ENCODE measurements around the gene EGFL8.
"Not testable (repeated sequence)": the region's sequence is repeated elsewhere in the genome, so short reads cannot be mapped to it uniquely, and the experiment has no call there.

Gene EGFL8

DNA sequence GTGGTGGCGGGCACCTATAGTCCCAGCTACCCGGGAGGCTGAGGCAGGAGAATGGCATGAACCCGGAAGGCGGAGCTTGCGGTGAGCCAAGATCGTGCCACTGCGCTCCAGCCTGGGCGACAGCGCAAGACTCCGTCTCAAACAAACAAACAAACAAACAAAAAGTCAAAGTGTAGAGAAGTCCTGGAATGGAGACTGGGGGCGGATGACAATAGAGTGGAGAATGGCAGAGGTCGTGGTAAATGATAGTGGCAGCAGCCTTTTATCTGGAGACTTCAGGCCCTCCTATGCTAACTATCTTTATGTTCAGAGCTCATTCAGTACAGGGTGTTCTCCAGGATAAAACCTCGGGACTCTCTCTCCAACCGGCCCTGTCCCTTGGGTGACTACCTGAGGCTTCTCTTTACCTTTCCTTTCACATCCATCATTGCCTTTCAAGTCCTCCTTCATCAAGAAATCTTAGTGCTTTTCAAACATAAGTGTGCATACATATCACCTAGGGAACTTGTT is 32.9 kb upstream of the EGFL8 start:
- TF ChIP-seq, protein P1, sequence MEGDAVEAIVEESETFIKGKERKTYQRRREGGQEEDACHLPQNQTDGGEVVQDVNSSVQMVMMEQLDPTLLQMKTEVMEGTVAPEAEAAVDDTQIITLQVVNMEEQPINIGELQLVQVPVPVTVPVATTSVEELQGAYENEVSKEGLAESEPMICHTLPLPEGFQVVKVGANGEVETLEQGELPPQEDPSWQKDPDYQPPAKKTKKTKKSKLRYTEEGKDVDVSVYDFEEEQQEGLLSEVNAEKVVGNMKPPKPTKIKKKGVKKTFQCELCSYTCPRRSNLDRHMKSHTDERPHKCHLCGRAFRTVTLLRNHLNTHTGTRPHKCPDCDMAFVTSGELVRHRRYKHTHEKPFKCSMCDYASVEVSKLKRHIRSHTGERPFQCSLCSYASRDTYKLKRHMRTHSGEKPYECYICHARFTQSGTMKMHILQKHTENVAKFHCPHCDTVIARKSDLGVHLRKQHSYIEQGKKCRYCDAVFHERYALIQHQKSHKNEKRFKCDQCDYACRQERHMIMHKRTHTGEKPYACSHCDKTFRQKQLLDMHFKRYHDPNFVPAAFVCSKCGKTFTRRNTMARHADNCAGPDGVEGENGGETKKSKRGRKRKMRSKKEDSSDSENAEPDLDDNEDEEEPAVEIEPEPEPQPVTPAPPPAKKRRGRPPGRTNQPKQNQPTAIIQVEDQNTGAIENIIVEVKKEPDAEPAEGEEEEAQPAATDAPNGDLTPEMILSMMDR (IDR thresholded peaks at IDR 0.05; ENCODE audit: low read depth, low read length): no peak
- no peak for DNase-seq (ENCODE audit: extremely low read depth, low read depth)

DNA sequence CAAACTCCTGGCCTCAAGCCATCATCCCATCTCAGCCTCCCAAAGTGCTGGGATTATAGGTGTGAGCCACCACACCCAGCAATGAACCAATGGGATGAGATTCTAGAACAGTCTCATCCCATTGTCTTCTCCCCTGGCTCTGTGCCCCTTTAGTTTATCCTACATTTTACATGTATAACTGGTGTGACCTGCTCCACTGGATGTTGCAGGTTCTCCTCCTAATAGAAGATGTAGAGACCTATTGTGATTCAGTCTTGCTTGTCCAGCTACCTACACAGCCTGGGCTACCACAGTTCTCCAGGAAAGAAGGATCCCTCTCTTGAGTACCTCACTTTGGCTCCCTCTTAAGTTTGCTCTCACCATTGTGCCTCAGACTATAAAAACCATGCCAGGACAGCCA is 32.3 kb upstream of the EGFL8 start:
- DNase-seq (ENCODE audit: extremely low read depth, low read depth): no peak
- TF ChIP-seq, protein P1 (IDR thresholded peaks at IDR 0.05; ENCODE audit: low read depth, low read length): no peak

DNA sequence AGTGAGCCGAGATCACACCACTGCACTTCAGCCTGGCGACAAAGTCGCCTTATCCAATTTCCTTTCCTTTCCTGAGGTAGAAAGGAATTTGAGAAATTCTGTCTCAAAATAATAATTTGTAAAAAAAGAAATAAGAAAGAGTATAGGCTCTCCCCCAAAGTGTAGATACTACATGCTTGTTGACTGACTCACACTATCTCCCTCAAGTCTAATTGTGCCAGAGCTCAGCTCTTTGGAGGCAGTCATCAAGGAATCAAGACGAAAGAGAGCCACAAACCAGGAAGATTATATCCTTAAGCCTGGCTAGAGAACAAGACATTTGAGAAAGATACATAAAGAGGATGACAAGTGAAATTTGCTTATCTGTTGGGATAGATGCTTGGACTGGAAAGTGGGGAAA is 30.6 kb upstream of the EGFL8 start:
- TF ChIP-seq, protein P1 (IDR thresholded peaks at IDR 0.05; ENCODE audit: low read depth, low read length): no peak
- DNase-seq (ENCODE audit: extremely low read depth, low read depth): no peak

DNA sequence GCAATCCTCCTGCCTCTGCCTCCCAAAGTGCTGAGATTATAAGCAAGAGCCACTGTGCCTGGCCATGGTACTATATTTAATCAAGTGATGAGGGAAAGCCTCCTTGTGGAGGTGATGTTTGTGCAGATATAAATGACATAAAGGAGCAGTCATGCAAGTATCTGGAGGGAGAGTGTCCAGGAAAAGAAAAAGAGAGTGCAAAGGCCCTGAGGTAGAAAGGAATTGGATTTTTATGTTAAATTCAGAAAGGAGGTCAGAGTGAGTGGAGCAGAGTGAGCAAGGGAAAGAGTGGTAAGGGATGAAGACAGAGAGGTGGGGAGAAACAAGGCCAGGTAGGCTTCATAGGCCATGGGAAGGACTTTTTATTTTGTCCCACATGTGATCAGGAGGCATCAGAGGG is 26.9 kb upstream of the EGFL8 start:
- TF ChIP-seq, protein P1 (IDR thresholded peaks at IDR 0.05; ENCODE audit: low read depth, low read length): no peak
- no peak for DNase-seq (ENCODE audit: extremely low read depth, low read depth)

DNA sequence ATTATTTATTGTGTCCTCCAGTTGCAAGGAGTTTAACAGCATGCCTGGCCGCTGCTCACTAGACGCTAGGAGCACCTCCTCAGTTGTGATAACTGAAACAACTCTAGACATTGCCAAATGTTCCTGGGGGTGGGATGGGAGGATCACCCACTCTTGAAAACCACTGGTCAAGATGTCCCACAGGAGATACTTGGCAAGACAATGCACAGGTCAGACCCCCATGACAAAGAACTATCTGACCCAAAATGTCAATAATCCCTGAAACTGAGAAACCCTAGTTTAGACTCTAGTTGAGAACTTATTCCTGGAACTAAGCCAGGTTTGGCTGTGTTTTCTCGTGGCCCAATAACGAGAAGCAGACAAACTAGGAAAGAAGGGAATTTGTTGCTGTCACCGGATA is 24.8 kb upstream of the EGFL8 start:
- DNase-seq (ENCODE audit: extremely low read depth, low read depth): no peak
- TF ChIP-seq, protein P1 (IDR thresholded peaks at IDR 0.05; ENCODE audit: low read depth, low read length): no peak

DNA sequence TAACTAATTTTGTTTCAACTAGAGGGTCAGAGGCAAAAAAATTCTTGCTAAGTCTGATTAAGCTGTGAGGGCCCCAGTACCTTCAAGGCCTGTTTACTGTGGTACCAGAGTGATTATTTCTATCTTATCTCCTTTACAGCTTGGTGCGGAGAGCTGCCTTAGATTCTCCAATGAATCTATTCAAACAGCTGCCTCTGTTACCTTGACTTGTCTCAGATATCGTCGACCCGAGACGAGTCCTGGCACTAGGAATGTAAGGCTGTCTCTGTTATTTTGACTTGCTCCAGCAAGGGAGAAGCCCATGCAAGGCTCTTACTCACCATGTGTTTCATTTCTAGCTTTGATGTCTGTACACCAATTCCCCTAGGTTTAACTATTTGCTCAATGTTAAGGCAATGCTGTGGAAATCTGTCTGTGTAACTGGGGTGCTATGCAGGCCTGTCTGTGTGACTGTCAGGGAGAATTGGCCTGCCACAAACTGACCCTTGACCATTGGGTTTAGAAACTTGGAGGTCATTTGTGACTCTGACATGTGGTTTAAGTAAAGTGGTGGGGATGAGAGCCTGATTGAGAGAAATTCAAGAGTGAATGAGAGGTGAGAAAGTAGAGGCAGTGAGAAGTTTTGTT is 23.9 kb upstream of the EGFL8 start:
- DNase-seq (ENCODE audit: extremely low read depth, low read depth): no peak
- TF ChIP-seq, protein P1 (IDR thresholded peaks at IDR 0.05; ENCODE audit: low read depth, low read length): no peak

DNA sequence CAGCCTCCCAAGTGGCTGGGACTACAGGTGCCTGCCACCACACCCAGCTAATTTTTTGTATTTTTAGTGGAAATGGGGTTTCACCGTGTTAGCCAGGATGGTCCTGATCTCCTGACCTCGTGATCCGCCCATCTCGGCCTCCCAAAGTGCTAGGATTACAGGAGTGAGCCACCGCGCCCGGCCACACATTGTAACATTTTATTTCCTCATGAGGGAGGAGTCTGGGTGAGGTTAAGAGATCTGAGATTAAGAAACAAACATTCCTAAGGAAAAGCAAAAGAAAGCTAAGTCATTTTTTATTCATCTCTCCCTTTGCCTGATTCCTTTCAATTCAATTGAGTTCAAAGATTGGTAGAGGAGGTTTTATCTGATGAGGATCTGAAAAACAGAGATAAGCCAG is 20.2 kb upstream of the EGFL8 start:
- DNase-seq (ENCODE audit: extremely low read depth, low read depth): not testable (repeated sequence)

DNA sequence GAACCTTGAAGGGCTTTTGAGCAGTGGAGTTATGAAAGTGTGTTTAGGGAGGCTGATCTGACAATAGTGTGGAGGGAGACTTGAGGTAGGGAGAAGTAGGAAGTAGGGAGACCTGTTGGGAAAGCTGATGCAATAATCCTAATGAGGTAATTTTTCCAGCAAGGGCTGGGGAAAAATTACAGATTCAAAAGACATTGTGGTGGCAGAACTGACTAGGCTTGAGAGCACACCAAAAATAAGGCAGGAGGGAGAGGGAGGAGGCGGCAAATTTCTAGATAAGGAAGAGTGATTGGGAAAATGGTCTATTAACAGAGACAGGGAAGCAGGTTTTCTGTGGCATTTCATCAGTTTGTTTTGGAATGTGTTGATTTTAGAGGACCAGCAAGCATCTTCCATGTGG is 18.1 kb upstream of the EGFL8 start:
- TF ChIP-seq, protein P1 (IDR thresholded peaks at IDR 0.05; ENCODE audit: low read depth, low read length): no peak
- no peak for DNase-seq (ENCODE audit: extremely low read depth, low read depth)
